Nephron progenitor cell (in vitro differentiated cells): ENCODE results near the gene AMFR.

Source experiments
- DNase-seq: peaks from one replicate; pipeline ENCODE4 v3.0.0; 2021
- H3K27ac Mint-ChIP-seq: 2 replicates; pipeline ENCODE4 v1.8.0; 2021; ENCODE audit warnings: mild to moderate bottlenecking, moderate library complexity, mixed read lengths
- H3K27me3 Mint-ChIP-seq: 2 replicates; pipeline ENCODE4 v1.8.0; 2021; ENCODE audit warnings: mild to moderate bottlenecking, low read depth, mixed read lengths; ENCODE audit not compliant: poor library complexity
- H3K36me3 Mint-ChIP-seq: 2 replicates; pipeline ENCODE4 v1.8.0; 2021; ENCODE audit warnings: low read depth, mixed read lengths
- H3K4me1 Mint-ChIP-seq: 2 replicates; pipeline ENCODE4 v1.8.0; 2021; ENCODE audit warnings: mixed read lengths
- H3K4me3 Mint-ChIP-seq: 2 replicates; pipeline ENCODE4 v1.8.0; 2021; ENCODE audit warnings: mild to moderate bottlenecking, moderate library complexity, mixed read lengths
- H3K9me3 Mint-ChIP-seq: 2 replicates; pipeline ENCODE4 v1.8.0; 2021; ENCODE audit warnings: mild to moderate bottlenecking, moderate library complexity, mixed read lengths
- CTCF ChIP-seq: fragments of 200-600 bp; sonication (generic); IDR thresholded peaks from 2 replicates; pipeline ENCODE4 v1.5.0; 2021; ENCODE audit warnings: antibody characterized with exemption

Gene AMFR

GRCh38 chr16:56419740-56420548, 5.4 kb downstream of the AMFR start:
- no peaks in the 10 kb centered on the region for H3K9me3 Mint-ChIP-seq
- H3K4me1 Mint-ChIP-seq: peaks cover 53% of the 10 kb centered on the region
- peaks cover 13% of the 10 kb centered on the region for H3K36me3 Mint-ChIP-seq
- TF ChIP-seq CTCF: no peak
- no peak for DNase-seq
- no peak overlapping the region for H3K4me3 Mint-ChIP-seq
- no peaks in the 10 kb centered on the region for H3K27me3 Mint-ChIP-seq
- no peak overlapping the region for H3K27ac Mint-ChIP-seq

GRCh38 chr16:56417138-56417537, 8.2 kb downstream of the AMFR start:
- H3K27me3 Mint-ChIP-seq: no peaks in the 10 kb centered on the region
- H3K36me3 Mint-ChIP-seq: peaks cover 34% of the 10 kb centered on the region
- TF ChIP-seq CTCF: no peak
- no peak overlapping the region for H3K4me3 Mint-ChIP-seq
- H3K9me3 Mint-ChIP-seq: no peaks in the 10 kb centered on the region
- H3K4me1 Mint-ChIP-seq: peaks cover 37% of the 10 kb centered on the region
- DNase-seq: no peak
- H3K27ac Mint-ChIP-seq: no peak overlapping the region

- DNase-seq: no peak
- peaks cover 46% of the 10 kb centered on the region for H3K36me3 Mint-ChIP-seq
- no peaks in the 10 kb centered on the region for H3K27me3 Mint-ChIP-seq
- no peak overlapping the region for H3K4me3 Mint-ChIP-seq
- no peaks in the 10 kb centered on the region for H3K9me3 Mint-ChIP-seq
- H3K27ac Mint-ChIP-seq: no peak overlapping the region
- H3K4me1 Mint-ChIP-seq: peaks cover 28% of the 10 kb centered on the region
- no peak for TF ChIP-seq CTCF
Observed at GRCh38 chr16:56415875-56416274, 9.5 kb downstream of the AMFR start.

- Mint-ChIP-seq H3K27me3 (no peaks in the 10 kb centered on the region), H3K36me3 (peaks cover 51% of the 10 kb centered on the region), H3K4me1 (peaks cover 20% of the 10 kb centered on the region), H3K27ac (no peak overlapping the region), H3K9me3 (no peaks in the 10 kb centered on the region), H3K4me3 (no peak overlapping the region)
- no peak for TF ChIP-seq CTCF
- no peak for DNase-seq
Observed at GRCh38 chr16:56414366-56414765, 11.0 kb downstream of the AMFR start.

- peaks cover 20% of the 10 kb centered on the region for H3K4me1 Mint-ChIP-seq
- TF ChIP-seq CTCF: no peak
- H3K4me3 Mint-ChIP-seq: no peak overlapping the region
- no peak overlapping the region for H3K27ac Mint-ChIP-seq
- peaks cover 56% of the 10 kb centered on the region for H3K36me3 Mint-ChIP-seq
- no peaks in the 10 kb centered on the region for H3K27me3 Mint-ChIP-seq
- H3K9me3 Mint-ChIP-seq: no peaks in the 10 kb centered on the region
- DNase-seq: no peak
Observed at GRCh38 chr16:56413381-56413780, 12.0 kb downstream of the AMFR start.

- H3K27me3 Mint-ChIP-seq: no peaks in the 10 kb centered on the region
- no peak for TF ChIP-seq CTCF
- peaks cover 20% of the 10 kb centered on the region for H3K4me1 Mint-ChIP-seq
- H3K27ac Mint-ChIP-seq: no peak overlapping the region
- DNase-seq: no peak
- H3K4me3 Mint-ChIP-seq: no peak overlapping the region
- peaks cover 64% of the 10 kb centered on the region for H3K36me3 Mint-ChIP-seq
- no peaks in the 10 kb centered on the region for H3K9me3 Mint-ChIP-seq
Observed at GRCh38 chr16:56411624-56412023, 13.7 kb downstream of the AMFR start.
